ENCODE data around the gene DTX3.

- TF ChIP-seq SUZ12 (IDR thresholded peaks at IDR 0.05; ENCODE audit: extremely low read depth, insufficient read depth, insufficient read length) (no peak), YY1 (IDR thresholded peaks at IDR 0.05; ENCODE audit: insufficient read depth, insufficient read length) (no peak), ZNF274 (IDR thresholded peaks at IDR 0.05; ENCODE audit: low read depth, low read length) (no peak)
These were observed 23.9 kb downstream of the DTX3 start for GRCh38 chr12:57628280-57629191.
